Trophoblast cell (in vitro differentiated cells and primary cell): Measurements from ENCODE around the gene AGMO.

Source experiments
- DNase-seq, 2 donors: peaks; one replicate each; pipeline ENCODE4 v3.0.0-alpha.2; 2016
- H2AFZ ChIP-seq: 2 replicates; pipeline ENCODE4 v1.6.1; 2013; ENCODE audit warnings: low read length, moderate library complexity, mild to moderate bottlenecking; ENCODE audit not compliant: insufficient read depth, poor library complexity
- H2AK5ac ChIP-seq: 2 replicates; pipeline ENCODE4 v1.6.1; 2013; ENCODE audit warnings: mild to moderate bottlenecking, low read length
- H2BK120ac ChIP-seq: 2 replicates; pipeline ENCODE4 v1.6.1; 2013; ENCODE audit warnings: low read length, mild to moderate bottlenecking, moderate library complexity; ENCODE audit not compliant: insufficient read depth, poor library complexity
- H2BK12ac ChIP-seq: 2 replicates; pipeline ENCODE4 v1.6.1; 2013; ENCODE audit warnings: mild to moderate bottlenecking, low read length, moderate library complexity
- H2BK5ac ChIP-seq: 2 replicates; pipeline ENCODE4 v1.6.1; 2013; ENCODE audit warnings: low read length, low read depth, moderate library complexity, mild to moderate bottlenecking; ENCODE audit not compliant: poor library complexity
- H3K14ac ChIP-seq: 2 replicates; pipeline ENCODE4 v1.6.1; 2013; ENCODE audit warnings: mild to moderate bottlenecking, low read length
- H3K18ac ChIP-seq: 2 replicates; pipeline ENCODE4 v1.6.1; 2013; ENCODE audit warnings: mild to moderate bottlenecking, low read length
- H3K23ac ChIP-seq: 2 replicates; pipeline ENCODE4 v1.6.1; 2013; ENCODE audit warnings: low read length
- H3K27ac ChIP-seq: 2 replicates; pipeline ENCODE4 v1.5.1; 2013; ENCODE audit warnings: low read depth, mild to moderate bottlenecking, inconsistent platforms, low read length, moderate library complexity
- H3K27me3 ChIP-seq: 2 replicates; pipeline ENCODE4 v1.6.1; 2013; ENCODE audit warnings: inconsistent platforms, mild to moderate bottlenecking, low read length, moderate library complexity; ENCODE audit not compliant: insufficient read depth
- H3K36me3 ChIP-seq, 2 experiments: 1 replicate in 1 of 2; 2 replicates in 1 of 2; pipeline ENCODE4 v1.6.1; 2013; ENCODE audit warnings: low read length in 2 of 2, mild to moderate bottlenecking in 2 of 2, moderate library complexity in 1 of 2; ENCODE audit not compliant: insufficient read depth in 2 of 2, control insufficient read depth in 1 of 2
- H3K4ac ChIP-seq: 2 replicates; pipeline ENCODE4 v1.6.1; 2013; ENCODE audit warnings: low read depth, mild to moderate bottlenecking, low read length, moderate library complexity
- H3K4me1 ChIP-seq, 2 experiments: 1 replicate in 1 of 2; 2 replicates in 1 of 2; pipeline ENCODE4 v1.6.1; 2013; ENCODE audit warnings: low read length in 2 of 2, mild to moderate bottlenecking in 2 of 2, moderate library complexity in 1 of 2; ENCODE audit not compliant: insufficient read depth in 2 of 2, control insufficient read depth in 1 of 2
- H3K4me2 ChIP-seq: 2 replicates; pipeline ENCODE4 v1.6.1; 2013; ENCODE audit warnings: inconsistent platforms, mild to moderate bottlenecking, low read length, moderate library complexity
- H3K4me3 ChIP-seq: 2 replicates; pipeline ENCODE4 v1.5.1; 2013; ENCODE audit warnings: mild to moderate bottlenecking, low read depth, low read length, inconsistent platforms
- H3K79me1 ChIP-seq: one replicate; pipeline ENCODE4 v1.6.1; 2013; ENCODE audit warnings: low read length
- H3K79me2 ChIP-seq: 2 replicates; pipeline ENCODE4 v1.6.1; 2013; ENCODE audit warnings: low read length, mild to moderate bottlenecking; ENCODE audit not compliant: control insufficient read depth, insufficient read depth, poor library complexity
- H3K9ac ChIP-seq: 2 replicates; pipeline ENCODE4 v1.6.1; 2013; ENCODE audit warnings: mild to moderate bottlenecking, low read length
- H3K9me3 ChIP-seq: 2 replicates; pipeline ENCODE4 v1.6.1; 2013; ENCODE audit warnings: low read depth, mild to moderate bottlenecking, control low read depth, inconsistent platforms, low read length; ENCODE audit not compliant: insufficient read depth
- H4K12ac ChIP-seq: 2 replicates; pipeline ENCODE4 v1.6.1; 2013; ENCODE audit warnings: low read depth, mild to moderate bottlenecking, low read length, moderate library complexity
- H4K8ac ChIP-seq: 2 replicates; pipeline ENCODE4 v1.6.1; 2013; ENCODE audit warnings: low read depth, mild to moderate bottlenecking, low read length, moderate library complexity
- H4K91ac ChIP-seq: one replicate; pipeline ENCODE4 v1.6.1; 2013; ENCODE audit warnings: low read depth, mild to moderate bottlenecking, low read length, moderate library complexity
- WGBS: extraction: QIAGEN DNeasy Blood & Tissue Kit; methylation state at CpG from one replicate; pipeline ENCODE4 v1.1.7; 2013; ENCODE audit warnings: missing lambda C conversion rate; ENCODE audit not compliant: insufficient read length, insufficient coverage; ENCODE audit errors: extremely low coverage; 5-methylcytosine and 5-hydroxymethylcytosine counted together

Gene AGMO

GRCh38 chr7:15508258-15508657 is 53.6 kb downstream of the AGMO start:
- H4K8ac ChIP-seq: no peak overlapping the region
- H3K18ac ChIP-seq: no peak overlapping the region
- H3K9me3 ChIP-seq: no peaks in the 10 kb centered on the region
- no CpG with 5 or more reads among the region's 3 CpGs for WGBS
- no peak overlapping the region for H2BK12ac ChIP-seq
- no peak overlapping the region for H2BK5ac ChIP-seq
- no peak overlapping the region for H3K23ac ChIP-seq
- no peak for DNase-seq
- no peak overlapping the region for H2BK120ac ChIP-seq
- H3K9ac ChIP-seq: no peak overlapping the region
- no peaks in the 10 kb centered on the region for H3K79me2 ChIP-seq
- H3K4me2 ChIP-seq: no peak overlapping the region
- no peak overlapping the region for H4K12ac ChIP-seq
- H3K27ac ChIP-seq: no peak overlapping the region
- H3K27me3 ChIP-seq: no peaks in the 10 kb centered on the region
- no peaks in the 10 kb centered on the region for H3K79me1 ChIP-seq
- H3K14ac ChIP-seq: no peak overlapping the region
- H3K4ac ChIP-seq: no peak overlapping the region
- H2AFZ ChIP-seq: no peak overlapping the region
- no peak overlapping the region for H3K4me3 ChIP-seq
- H3K4me1 ChIP-seq: no peaks in the 10 kb centered on the region
- H2AK5ac ChIP-seq: no peak overlapping the region
- no peak overlapping the region for H4K91ac ChIP-seq
- no peaks in the 10 kb centered on the region for H3K36me3 ChIP-seq

- H3K4me3 ChIP-seq: no peak overlapping the region
- no peaks in the 10 kb centered on the region for H3K4me1 ChIP-seq
- no peaks in the 10 kb centered on the region for H3K27me3 ChIP-seq
- no peak overlapping the region for H4K91ac ChIP-seq
- no peak overlapping the region for H4K12ac ChIP-seq
- no peak overlapping the region for H3K27ac ChIP-seq
- H2BK5ac ChIP-seq: no peak overlapping the region
- H3K9ac ChIP-seq: no peak overlapping the region
- no peak overlapping the region for H3K14ac ChIP-seq
- no peaks in the 10 kb centered on the region for H3K79me2 ChIP-seq
- no peaks in the 10 kb centered on the region for H3K36me3 ChIP-seq
- no peak overlapping the region for H3K23ac ChIP-seq
- no CpG with 5 or more reads among the region's 3 CpGs for WGBS
- H2BK12ac ChIP-seq: no peak overlapping the region
- H3K4ac ChIP-seq: no peak overlapping the region
- no peak overlapping the region for H3K4me2 ChIP-seq
- H3K9me3 ChIP-seq: no peaks in the 10 kb centered on the region
- H3K18ac ChIP-seq: no peak overlapping the region
- H2BK120ac ChIP-seq: no peak overlapping the region
- DNase-seq: no peak
- no peaks in the 10 kb centered on the region for H3K79me1 ChIP-seq
- H2AFZ ChIP-seq: no peak overlapping the region
- H4K8ac ChIP-seq: no peak overlapping the region
- H2AK5ac ChIP-seq: no peak overlapping the region
These were observed 54.1 kb downstream of the AGMO start for GRCh38 chr7:15507708-15508107.

GRCh38 chr7:15507171-15507570 is 54.6 kb downstream of the AGMO start:
- Histone ChIP-seq H2BK5ac (no peak overlapping the region), H3K14ac (no peak overlapping the region), H3K9me3 (no peaks in the 10 kb centered on the region), H2AFZ (no peak overlapping the region), H3K18ac (no peak overlapping the region), H3K4ac (no peak overlapping the region), H3K79me2 (no peaks in the 10 kb centered on the region), H2AK5ac (no peak overlapping the region), H3K4me1 (no peaks in the 10 kb centered on the region), H3K4me3 (no peak overlapping the region), H2BK120ac (no peak overlapping the region), H4K91ac (no peak overlapping the region), H4K12ac (no peak overlapping the region), H3K27ac (no peak overlapping the region), H3K36me3 (no peaks in the 10 kb centered on the region), H3K79me1 (no peaks in the 10 kb centered on the region), H2BK12ac (no peak overlapping the region), H3K9ac (no peak overlapping the region), H3K27me3 (no peaks in the 10 kb centered on the region), H3K23ac (no peak overlapping the region), H3K4me2 (no peak overlapping the region), H4K8ac (no peak overlapping the region)
- no peak for DNase-seq
- no CpG with 5 or more reads among the region's 3 CpGs for WGBS

- no peak overlapping the region for H3K4me3 ChIP-seq
- no peak overlapping the region for H2BK120ac ChIP-seq
- H3K4ac ChIP-seq: no peak overlapping the region
- H4K91ac ChIP-seq: no peak overlapping the region
- no peaks in the 10 kb centered on the region for H3K4me1 ChIP-seq
- H4K12ac ChIP-seq: no peak overlapping the region
- no peak overlapping the region for H3K23ac ChIP-seq
- H3K36me3 ChIP-seq: no peaks in the 10 kb centered on the region
- H3K18ac ChIP-seq: no peak overlapping the region
- H3K14ac ChIP-seq: no peak overlapping the region
- H2BK5ac ChIP-seq: no peak overlapping the region
- no peak overlapping the region for H3K4me2 ChIP-seq
- H3K79me1 ChIP-seq: no peaks in the 10 kb centered on the region
- no peak overlapping the region for H2BK12ac ChIP-seq
- H2AK5ac ChIP-seq: no peak overlapping the region
- H4K8ac ChIP-seq: no peak overlapping the region
- DNase-seq: no peak
- H3K9me3 ChIP-seq: no peaks in the 10 kb centered on the region
- H3K27me3 ChIP-seq: no peaks in the 10 kb centered on the region
- H3K27ac ChIP-seq: no peak overlapping the region
- no peak overlapping the region for H3K9ac ChIP-seq
- no peaks in the 10 kb centered on the region for H3K79me2 ChIP-seq
- no peak overlapping the region for H2AFZ ChIP-seq
These were observed 56.1 kb downstream of the AGMO start for GRCh38 chr7:15505761-15506160.

- Histone ChIP-seq H2AFZ (no peak overlapping the region), H3K79me1 (no peaks in the 10 kb centered on the region), H3K4me1 (no peaks in the 10 kb centered on the region), H3K4ac (no peak overlapping the region), H4K12ac (no peak overlapping the region), H3K23ac (no peak overlapping the region), H3K4me2 (no peak overlapping the region), H3K4me3 (no peak overlapping the region), H2BK120ac (no peak overlapping the region), H3K27me3 (no peaks in the 10 kb centered on the region), H3K9me3 (no peaks in the 10 kb centered on the region), H3K14ac (no peak overlapping the region), H3K9ac (no peak overlapping the region), H2AK5ac (no peak overlapping the region), H3K27ac (no peak overlapping the region), H4K91ac (no peak overlapping the region), H2BK5ac (no peak overlapping the region), H3K79me2 (no peaks in the 10 kb centered on the region), H4K8ac (no peak overlapping the region), H3K18ac (no peak overlapping the region), H2BK12ac (no peak overlapping the region), H3K36me3 (no peaks in the 10 kb centered on the region)
- no CpG with 5 or more reads among the region's 4 CpGs for WGBS
- DNase-seq: no peak
These were observed 57.5 kb downstream of the AGMO start for GRCh38 chr7:15504351-15504750.
